ENCODE data around the gene PRR5L.

Gene PRR5L

GRCh38 chr11:36379653-36380052 lies 83.6 kb downstream of the PRR5L start:
- no peak overlapping the region for H3K27ac ChIP-seq (ENCODE audit: low read length)
- H3K27me3 ChIP-seq (ENCODE audit: control insufficient read depth in 1 of 2, insufficient read depth in 2 of 2, low read length in 2 of 2): peaks cover 11 to 20% of the 10 kb centered on the region in 2 donors
- peaks cover 14% of the 10 kb centered on the region for H3K4me1 ChIP-seq (ENCODE audit: control insufficient read depth, insufficient read depth, low read length)
- no peaks in the 10 kb centered on the region for H3K9me3 ChIP-seq (ENCODE audit: control insufficient read depth in 2 of 2, low read length in 2 of 2)
- H3K36me3 ChIP-seq (ENCODE audit: control insufficient read depth in 2 of 2, insufficient read depth in 2 of 2, low read length in 2 of 2): no peaks in the 10 kb centered on the region
- no peak overlapping the region for H3K4me3 ChIP-seq (ENCODE audit: low read length in 2 of 2)
- no peak overlapping the region for H3K9ac ChIP-seq (ENCODE audit: low read length in 2 of 2)

- H3K4me3 ChIP-seq (ENCODE audit: low read length in 2 of 2): no peak overlapping the region
These were observed 84.4 kb downstream of the PRR5L start for GRCh38 chr11:36380296-36381014.

GRCh38 chr11:36381015-36381360 lies 84.9 kb downstream of the PRR5L start:
- Histone ChIP-seq H3K4me1 (ENCODE audit: control insufficient read depth, insufficient read depth, low read length) (peaks cover 12% of the 10 kb centered on the region), H3K27ac (ENCODE audit: low read length) (no peak overlapping the region), H3K9me3 (ENCODE audit: control insufficient read depth in 2 of 2, low read length in 2 of 2) (no peaks in the 10 kb centered on the region), H3K9ac (ENCODE audit: low read length in 2 of 2) (no peak overlapping the region), H3K36me3 (ENCODE audit: control insufficient read depth in 2 of 2, insufficient read depth in 2 of 2, low read length in 2 of 2) (no peaks in the 10 kb centered on the region), H3K4me3 (ENCODE audit: low read length in 2 of 2) (no peak overlapping the region), H3K27me3 (ENCODE audit: control insufficient read depth in 1 of 2, insufficient read depth in 2 of 2, low read length in 2 of 2) (peaks cover 8 to 19% of the 10 kb centered on the region in 2 donors)

More at GRCh38 chr11:36380296-36381014, 84.4 kb downstream of the PRR5L start:
- Histone ChIP-seq H3K27ac (ENCODE audit: low read length) (no peak overlapping the region), H3K36me3 (ENCODE audit: control insufficient read depth in 2 of 2, insufficient read depth in 2 of 2, low read length in 2 of 2) (no peaks in the 10 kb centered on the region), H3K4me1 (ENCODE audit: control insufficient read depth, insufficient read depth, low read length) (peaks cover 14% of the 10 kb centered on the region), H3K9me3 (ENCODE audit: control insufficient read depth in 2 of 2, low read length in 2 of 2) (no peaks in the 10 kb centered on the region), H3K9ac (ENCODE audit: low read length in 2 of 2) (no peak overlapping the region), H3K27me3 (ENCODE audit: control insufficient read depth in 1 of 2, insufficient read depth in 2 of 2, low read length in 2 of 2) (peaks cover 8 to 19% of the 10 kb centered on the region in 2 donors)

- no peak overlapping the region for H3K4me3 ChIP-seq (ENCODE audit: low read length in 2 of 2)
- H3K27ac ChIP-seq (ENCODE audit: low read length): no peak overlapping the region
- H3K9me3 ChIP-seq (ENCODE audit: control insufficient read depth in 2 of 2, low read length in 2 of 2): no peaks in the 10 kb centered on the region
- no peak overlapping the region for H3K9ac ChIP-seq (ENCODE audit: low read length in 2 of 2)
- H3K36me3 ChIP-seq (ENCODE audit: control insufficient read depth in 2 of 2, insufficient read depth in 2 of 2, low read length in 2 of 2): no peaks in the 10 kb centered on the region
- peaks cover 0 to 2% of the 10 kb centered on the region in 2 donors for H3K27me3 ChIP-seq (ENCODE audit: control insufficient read depth in 1 of 2, insufficient read depth in 2 of 2, low read length in 2 of 2)
- H3K4me1 ChIP-seq (ENCODE audit: control insufficient read depth, insufficient read depth, low read length): no peaks in the 10 kb centered on the region
These were observed 87.1 kb downstream of the PRR5L start for GRCh38 chr11:36383195-36383594.

DNA sequence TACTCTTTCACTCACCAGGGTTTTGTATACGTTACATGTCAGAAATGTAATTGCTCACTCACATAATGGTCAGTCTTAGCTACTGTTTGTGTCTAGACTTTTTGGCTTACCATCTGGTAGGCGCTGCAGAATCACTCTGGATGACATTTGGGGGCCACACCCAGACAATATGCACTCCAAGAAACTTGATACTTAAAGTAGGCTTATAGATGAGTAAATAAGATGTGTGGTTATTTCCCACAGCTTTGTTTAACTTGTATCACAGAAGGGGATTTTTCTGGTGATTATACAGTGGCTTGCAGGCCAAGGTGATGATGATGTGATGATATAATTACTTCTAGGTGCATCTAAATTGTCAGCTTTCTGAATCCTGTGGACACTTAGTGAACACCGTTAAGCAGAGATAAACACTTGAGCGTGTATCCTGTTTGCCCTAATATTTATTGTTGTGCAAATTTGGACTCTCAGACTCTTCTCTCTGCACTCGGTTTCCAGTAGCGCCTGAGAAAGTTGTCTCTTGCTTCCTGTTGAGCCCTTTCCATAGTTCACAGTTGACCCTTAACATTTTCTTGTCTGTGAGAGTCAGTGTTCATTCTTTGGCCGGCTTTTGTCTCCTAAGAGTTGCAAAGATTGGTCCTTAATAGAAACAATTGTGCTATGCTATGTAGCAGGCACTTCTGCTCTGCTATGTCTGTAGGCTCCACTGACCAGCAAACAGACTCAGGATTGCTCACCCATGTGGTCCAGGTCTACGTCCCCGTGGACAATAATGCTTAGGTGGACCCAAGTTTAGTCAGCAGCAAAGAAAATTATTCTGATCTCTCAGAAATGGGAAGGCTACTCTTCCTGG lies 89.3 kb downstream of the PRR5L start:
- Histone ChIP-seq H3K27ac (ENCODE audit: low read length) (no peak overlapping the region), H3K4me1 (ENCODE audit: control insufficient read depth, insufficient read depth, low read length) (no peaks in the 10 kb centered on the region), H3K4me3 (ENCODE audit: low read length in 2 of 2) (no peak overlapping the region)

DNA sequence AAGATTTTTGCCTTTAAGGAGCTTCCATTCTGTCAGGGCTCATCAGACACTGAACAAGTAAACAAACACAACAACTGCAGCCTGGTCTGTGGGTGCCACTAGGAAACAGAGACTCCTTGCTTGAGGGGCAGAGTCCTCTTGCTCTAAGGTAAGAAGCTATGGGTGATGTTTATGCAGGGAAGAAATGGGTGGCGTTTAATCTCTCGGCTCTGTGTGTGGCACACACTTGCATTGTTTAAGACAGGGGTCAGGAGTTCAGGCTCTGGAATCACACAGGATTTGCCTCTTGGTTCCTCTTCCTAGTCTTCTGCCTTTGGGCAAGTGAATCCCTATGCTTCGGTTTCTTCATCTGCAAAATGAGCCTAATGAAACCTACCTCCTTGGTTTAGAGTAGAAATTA lies 90.3 kb downstream of the PRR5L start:
- H3K36me3 ChIP-seq (ENCODE audit: control insufficient read depth in 2 of 2, insufficient read depth in 2 of 2, low read length in 2 of 2): no peaks in the 10 kb centered on the region
- no peaks in the 10 kb centered on the region for H3K9me3 ChIP-seq (ENCODE audit: control insufficient read depth in 2 of 2, low read length in 2 of 2)
- H3K27ac ChIP-seq (ENCODE audit: low read length): no peak overlapping the region
- H3K9ac ChIP-seq (ENCODE audit: low read length in 2 of 2): no peak overlapping the region
- no peaks in the 10 kb centered on the region for H3K27me3 ChIP-seq (ENCODE audit: control insufficient read depth in 1 of 2, insufficient read depth in 2 of 2, low read length in 2 of 2)
- H3K4me1 ChIP-seq (ENCODE audit: control insufficient read depth, insufficient read depth, low read length): no peaks in the 10 kb centered on the region
- H3K4me3 ChIP-seq (ENCODE audit: low read length in 2 of 2): no peak overlapping the region

More for the DNA sequence above, 89.3 kb downstream of the PRR5L start:
- no peak overlapping the region for H3K9ac ChIP-seq (ENCODE audit: low read length in 2 of 2)
- H3K36me3 ChIP-seq (ENCODE audit: control insufficient read depth in 2 of 2, insufficient read depth in 2 of 2, low read length in 2 of 2): no peaks in the 10 kb centered on the region
- H3K9me3 ChIP-seq (ENCODE audit: control insufficient read depth in 2 of 2, low read length in 2 of 2): no peaks in the 10 kb centered on the region
- H3K27me3 ChIP-seq (ENCODE audit: control insufficient read depth in 1 of 2, insufficient read depth in 2 of 2, low read length in 2 of 2): no peaks in the 10 kb centered on the region

- H3K4me3 ChIP-seq (ENCODE audit: low read length in 2 of 2): no peak overlapping the region
- H3K36me3 ChIP-seq (ENCODE audit: control insufficient read depth in 2 of 2, insufficient read depth in 2 of 2, low read length in 2 of 2): no peaks in the 10 kb centered on the region
- no peaks in the 10 kb centered on the region for H3K27me3 ChIP-seq (ENCODE audit: control insufficient read depth in 1 of 2, insufficient read depth in 2 of 2, low read length in 2 of 2)
- H3K4me1 ChIP-seq (ENCODE audit: control insufficient read depth, insufficient read depth, low read length): no peaks in the 10 kb centered on the region
- H3K9ac ChIP-seq (ENCODE audit: low read length in 2 of 2): no peak overlapping the region
- H3K9me3 ChIP-seq (ENCODE audit: control insufficient read depth in 2 of 2, low read length in 2 of 2): no peaks in the 10 kb centered on the region
- H3K27ac ChIP-seq (ENCODE audit: low read length): no peak overlapping the region
These were observed 92.0 kb downstream of the PRR5L start for GRCh38 chr11:36388071-36388470.

DNA sequence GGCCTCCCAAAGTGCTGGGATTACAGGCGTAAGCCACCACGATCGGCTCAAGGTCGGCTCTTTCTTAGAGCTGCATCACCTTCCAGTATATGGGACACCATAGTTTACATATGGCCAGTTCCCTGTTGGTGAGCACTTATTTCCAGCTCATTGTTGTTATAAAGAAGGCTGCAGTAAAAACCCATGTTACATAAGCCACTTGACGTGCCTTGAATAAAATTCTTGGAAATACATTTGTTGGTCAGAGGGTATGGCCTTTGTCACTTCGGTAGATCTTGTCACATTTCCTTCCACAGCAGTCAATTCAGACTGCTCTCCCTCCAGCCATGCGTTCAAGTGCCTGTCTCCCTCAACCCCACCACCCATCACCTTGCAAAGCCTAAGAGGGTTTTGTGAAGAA lies 92.9 kb downstream of the PRR5L start:
- H3K27me3 ChIP-seq (ENCODE audit: control insufficient read depth in 1 of 2, insufficient read depth in 2 of 2, low read length in 2 of 2): no peaks in the 10 kb centered on the region
- no peaks in the 10 kb centered on the region for H3K4me1 ChIP-seq (ENCODE audit: control insufficient read depth, insufficient read depth, low read length)
- H3K9me3 ChIP-seq (ENCODE audit: control insufficient read depth in 2 of 2, low read length in 2 of 2): peaks cover 0 to 3% of the 10 kb centered on the region in 2 donors
- no peak overlapping the region for H3K9ac ChIP-seq (ENCODE audit: low read length in 2 of 2)
- H3K36me3 ChIP-seq (ENCODE audit: control insufficient read depth in 2 of 2, insufficient read depth in 2 of 2, low read length in 2 of 2): no peaks in the 10 kb centered on the region
- H3K27ac ChIP-seq (ENCODE audit: low read length): no peak overlapping the region
- no peak overlapping the region for H3K4me3 ChIP-seq (ENCODE audit: low read length in 2 of 2)

DNA sequence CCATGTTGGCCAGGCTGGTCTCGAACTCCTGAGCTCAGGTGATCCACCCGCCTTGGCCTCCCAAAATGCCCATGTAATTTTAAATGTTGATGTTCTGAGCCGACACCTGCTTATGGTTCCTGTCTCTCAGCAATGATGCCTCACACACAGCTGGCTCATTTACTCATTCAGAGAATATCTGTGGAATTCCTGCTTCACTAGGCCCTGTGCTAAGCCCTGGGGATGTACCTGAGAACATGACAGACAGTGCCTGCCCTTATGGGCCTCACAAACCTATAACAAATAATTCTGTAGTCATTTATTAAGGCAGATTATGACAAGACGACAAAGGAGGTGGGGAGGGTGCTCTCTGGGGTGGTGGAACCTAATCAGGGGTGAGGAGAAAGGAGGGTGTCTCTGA lies 93.7 kb downstream of the PRR5L start:
- H3K4me3 ChIP-seq (ENCODE audit: low read length in 2 of 2): no peak overlapping the region
- no peaks in the 10 kb centered on the region for H3K36me3 ChIP-seq (ENCODE audit: control insufficient read depth in 2 of 2, insufficient read depth in 2 of 2, low read length in 2 of 2)
- no peak overlapping the region for H3K9ac ChIP-seq (ENCODE audit: low read length in 2 of 2)
- no peaks in the 10 kb centered on the region for H3K27me3 ChIP-seq (ENCODE audit: control insufficient read depth in 1 of 2, insufficient read depth in 2 of 2, low read length in 2 of 2)
- no peak overlapping the region for H3K27ac ChIP-seq (ENCODE audit: low read length)
- H3K9me3 ChIP-seq (ENCODE audit: control insufficient read depth in 2 of 2, low read length in 2 of 2): peaks cover 0 to 4% of the 10 kb centered on the region in 2 donors
- no peaks in the 10 kb centered on the region for H3K4me1 ChIP-seq (ENCODE audit: control insufficient read depth, insufficient read depth, low read length)

- H3K36me3 ChIP-seq (ENCODE audit: control insufficient read depth in 2 of 2, insufficient read depth in 2 of 2, low read length in 2 of 2): no peaks in the 10 kb centered on the region
- H3K4me1 ChIP-seq (ENCODE audit: control insufficient read depth, insufficient read depth, low read length): no peaks in the 10 kb centered on the region
- no peak overlapping the region for H3K27ac ChIP-seq (ENCODE audit: low read length)
- H3K9ac ChIP-seq (ENCODE audit: low read length in 2 of 2): no peak overlapping the region
- H3K27me3 ChIP-seq (ENCODE audit: control insufficient read depth in 1 of 2, insufficient read depth in 2 of 2, low read length in 2 of 2): no peaks in the 10 kb centered on the region
- peaks cover 0 to 4% of the 10 kb centered on the region in 2 donors for H3K9me3 ChIP-seq (ENCODE audit: control insufficient read depth in 2 of 2, low read length in 2 of 2)
- no peak overlapping the region for H3K4me3 ChIP-seq (ENCODE audit: low read length in 2 of 2)
These were observed 94.9 kb downstream of the PRR5L start for GRCh38 chr11:36390963-36391471.
